Ovary (tissue), 3 donors: ENCODE measurements around the gene KRTAP12-1.

Source experiments
- POLR2A ChIP-seq: fragments of 450-650 bp; IDR thresholded peaks from one replicate; pipeline ENCODE4 v1.6.1; 2017; ENCODE audit warnings: antibody characterized with exemption, mild to moderate bottlenecking, moderate library complexity
- TF ChIP-seq, protein P1 (sequence below), 3 donors: fragments of 450-650 bp in 2 of 3; fragments of 200-600 bp in 1 of 3; IDR thresholded peaks; one replicate each; pipeline versions ENCODE4 v1.5.1 to v1.8.0; 2016 to 2022; ENCODE audit warnings: antibody characterized with exemption in 3 of 3, mild to moderate bottlenecking in 1 of 3
- donor health status: DM: no; HTN: no; CAD: no.

DNA sequence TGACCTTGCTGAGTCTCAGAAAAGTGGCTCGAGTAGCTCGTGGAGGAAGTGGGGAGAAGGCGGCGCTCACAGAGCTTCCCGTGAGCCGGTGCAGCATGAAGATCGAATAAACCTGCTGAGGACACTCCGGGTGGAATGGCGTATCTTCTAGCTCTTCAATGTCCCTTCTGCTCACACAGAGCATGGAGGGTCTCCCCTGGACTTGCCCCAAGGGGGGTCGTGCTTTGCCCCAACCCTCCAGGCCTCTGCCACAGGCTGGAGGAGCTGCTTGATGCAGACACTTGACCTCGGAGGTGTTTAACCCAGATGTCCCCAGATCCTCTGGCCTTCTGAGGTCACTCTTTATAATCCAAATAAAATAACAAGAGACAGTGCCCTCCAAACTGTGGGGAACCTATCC lies 12.8 kb upstream of the KRTAP12-1 start:
- TF ChIP-seq, protein P1, sequence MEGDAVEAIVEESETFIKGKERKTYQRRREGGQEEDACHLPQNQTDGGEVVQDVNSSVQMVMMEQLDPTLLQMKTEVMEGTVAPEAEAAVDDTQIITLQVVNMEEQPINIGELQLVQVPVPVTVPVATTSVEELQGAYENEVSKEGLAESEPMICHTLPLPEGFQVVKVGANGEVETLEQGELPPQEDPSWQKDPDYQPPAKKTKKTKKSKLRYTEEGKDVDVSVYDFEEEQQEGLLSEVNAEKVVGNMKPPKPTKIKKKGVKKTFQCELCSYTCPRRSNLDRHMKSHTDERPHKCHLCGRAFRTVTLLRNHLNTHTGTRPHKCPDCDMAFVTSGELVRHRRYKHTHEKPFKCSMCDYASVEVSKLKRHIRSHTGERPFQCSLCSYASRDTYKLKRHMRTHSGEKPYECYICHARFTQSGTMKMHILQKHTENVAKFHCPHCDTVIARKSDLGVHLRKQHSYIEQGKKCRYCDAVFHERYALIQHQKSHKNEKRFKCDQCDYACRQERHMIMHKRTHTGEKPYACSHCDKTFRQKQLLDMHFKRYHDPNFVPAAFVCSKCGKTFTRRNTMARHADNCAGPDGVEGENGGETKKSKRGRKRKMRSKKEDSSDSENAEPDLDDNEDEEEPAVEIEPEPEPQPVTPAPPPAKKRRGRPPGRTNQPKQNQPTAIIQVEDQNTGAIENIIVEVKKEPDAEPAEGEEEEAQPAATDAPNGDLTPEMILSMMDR (IDR thresholded peaks at IDR 0.05) = no peak
- no peak for TF ChIP-seq POLR2A
